Measurements from ENCODE around the gene LRRC1. TPM values are rescaled to one million over a fixed set of nuclear protein-coding genes. Genes with fewer than 3 reads are reported as not detected.
"Not testable (repeated sequence)": the region's sequence is repeated elsewhere in the genome, so short reads cannot be mapped to it uniquely, and the experiment has no call there.

Gene LRRC1
- 7.9 and 10.3 TPM in 2 replicates for total RNA-seq (2014; rRNA removed; shearing (Covaris generic))

GRCh38 chr6:53794720-53795339 is at the start of gene LRRC1:
Gene LRRC1, plus strand, starts transcription at chr6:53795005. Its CDS starts 252 bp downstream, at chr6:53795257.
- peak; percentile 82 for DNase-seq (ENCODE audit: low spot score)

GRCh38 chr6:53746442-53747103 is 48.2 kb upstream of the LRRC1 start:
- DNase-seq (ENCODE audit: low spot score) = no peak

- DNase-seq (ENCODE audit: low spot score) = no peak
Observed at GRCh38 chr6:53750052-53750650, 44.7 kb upstream of the LRRC1 start.

GRCh38 chr6:53751417-53751816 is 43.4 kb upstream of the LRRC1 start:
- DNase-seq (ENCODE audit: low spot score) = no peak

GRCh38 chr6:53752440-53752839 is 42.4 kb upstream of the LRRC1 start:
- DNase-seq (ENCODE audit: low spot score) = no peak

GRCh38 chr6:53752856-53753255 is 41.9 kb upstream of the LRRC1 start:
- DNase-seq (ENCODE audit: low spot score) = peak; percentile 45

- DNase-seq (ENCODE audit: low spot score) = no peak
Observed at GRCh38 chr6:53754330-53754729, 40.5 kb upstream of the LRRC1 start.

- DNase-seq (ENCODE audit: low spot score) = no peak
Observed at GRCh38 chr6:53756396-53756795, 38.4 kb upstream of the LRRC1 start.

GRCh38 chr6:53758496-53758895 is 36.3 kb upstream of the LRRC1 start:
- DNase-seq (ENCODE audit: low spot score) = no peak

- DNase-seq (ENCODE audit: low spot score) = no peak
Observed at GRCh38 chr6:53761036-53761435, 33.8 kb upstream of the LRRC1 start.

- no peak for DNase-seq (ENCODE audit: low spot score)
Observed at GRCh38 chr6:53765270-53765669, 29.5 kb upstream of the LRRC1 start.

- DNase-seq (ENCODE audit: low spot score) = no peak
Observed at GRCh38 chr6:53766930-53767329, 27.9 kb upstream of the LRRC1 start.

GRCh38 chr6:53767941-53768340 is 26.9 kb upstream of the LRRC1 start:
- no peak for DNase-seq (ENCODE audit: low spot score)

GRCh38 chr6:53768636-53769035 is 26.2 kb upstream of the LRRC1 start:
- DNase-seq (ENCODE audit: low spot score) = no peak

GRCh38 chr6:53770780-53771249 is 24.0 kb upstream of the LRRC1 start:
- DNase-seq (ENCODE audit: low spot score) = no peak

- DNase-seq (ENCODE audit: low spot score) = no peak
Observed at GRCh38 chr6:53771785-53772624, 22.8 kb upstream of the LRRC1 start.

- no peak for DNase-seq (ENCODE audit: low spot score)
Observed at GRCh38 chr6:53773044-53773696, 21.6 kb upstream of the LRRC1 start.

- DNase-seq (ENCODE audit: low spot score) = not testable (repeated sequence)
Observed at GRCh38 chr6:53776152-53776551, 18.7 kb upstream of the LRRC1 start.

- not testable (repeated sequence) for DNase-seq (ENCODE audit: low spot score)
Observed at GRCh38 chr6:53784991-53785390, 9.8 kb upstream of the LRRC1 start.

- no peak for DNase-seq (ENCODE audit: low spot score)
Observed at GRCh38 chr6:53786832-53787231, 8.0 kb upstream of the LRRC1 start.

GRCh38 chr6:53790886-53791285 is 3.9 kb upstream of the LRRC1 start:
- DNase-seq (ENCODE audit: low spot score) = no peak

GRCh38 chr6:53792016-53792415 is 2.8 kb upstream of the LRRC1 start:
- no peak for DNase-seq (ENCODE audit: low spot score)
